Activated T-helper 1 cell treated with anti-CD3 and anti-CD28 coated beads, Interleukin-12 subunit alpha, Interleukin-12 subunit beta, Interleukin-2, Interleukin-4 antibody, amounts not matched to agents 30 ng/mL and 10 ng/mL and 1 ng/mL, durations not matched to agents 14 hours and 24 hours and 36 hours (primary cell): ENCODE measurements around the gene MYT1. TPM values are rescaled to one million over a fixed set of nuclear protein-coding genes. Genes with fewer than 3 reads are reported as not detected.
"Not testable (repeated sequence)": the region's sequence is repeated elsewhere in the genome, so short reads cannot be mapped to it uniquely, and the experiment has no call there.

Source experiments
- DNase-seq: peaks from one replicate; pipeline ENCODE4 v3.0.0; 2021; ENCODE audit warnings: low spot score
- H3K27ac Mint-ChIP-seq: one replicate; pipeline ENCODE4 v1.8.0; 2021; ENCODE audit warnings: mild to moderate bottlenecking, mixed read lengths
- H3K27me3 Mint-ChIP-seq: one replicate; pipeline ENCODE4 v1.8.0; 2022; ENCODE audit warnings: mild to moderate bottlenecking, moderate library complexity, mixed read lengths; ENCODE audit not compliant: insufficient read depth
- H3K36me3 Mint-ChIP-seq: one replicate; pipeline ENCODE4 v1.8.0; 2021; ENCODE audit warnings: low read depth, mixed read lengths
- H3K4me1 Mint-ChIP-seq: one replicate; pipeline ENCODE4 v1.8.0; 2021; ENCODE audit warnings: low read depth, mixed read lengths
- H3K4me3 Mint-ChIP-seq: one replicate; pipeline ENCODE4 v1.8.0; 2021; ENCODE audit warnings: mild to moderate bottlenecking, moderate library complexity, mixed read lengths
- H3K9me3 Mint-ChIP-seq: one replicate; pipeline ENCODE4 v1.8.0; 2021; ENCODE audit warnings: mixed read lengths
- intact Hi-C: fragments of 100-400 bp; cut with micrococcal nuclease; formaldehyde crosslinking; loops from one replicate; pipeline ENCODE4 v1.15.1; 2024
- total RNA-seq: library from RNA; stranded (reverse); gene quantifications from 2 replicates; pipeline ENCODE4 v1.2.3, GENCODE V29; 2022

MYT1 gene
- total RNA-seq, 1 donor from 2014 or later, result not detected

- intact Hi-C loops, result no loop called here
- Mint-ChIP-seq H3K36me3 (no peaks in the 10 kb centered on the region), H3K27me3 (no peaks in the 10 kb centered on the region), H3K27ac (no peak overlapping the region), H3K4me1 (no peaks in the 10 kb centered on the region), H3K4me3 (no peak overlapping the region), H3K9me3 (no peaks in the 10 kb centered on the region)
- no peak for DNase-seq
Measured at GRCh38 chr20:64226686-64227580, 62.7 kb downstream of the MYT1 start.

- Mint-ChIP-seq H3K36me3 (no peaks in the 10 kb centered on the region), H3K4me3 (no peak overlapping the region)
- intact Hi-C loops, result no loop called here
Measured at GRCh38 chr20:64228086-64228653, 63.9 kb downstream of the MYT1 start.

GRCh38 chr20:64228751-64229506, 64.7 kb downstream of the MYT1 start:
- peaks cover 5% of the 10 kb centered on the region for H3K4me1 Mint-ChIP-seq
- intact Hi-C loops, result no loop called here
- H3K4me3 Mint-ChIP-seq, result no peak overlapping the region
- no peak overlapping the region for H3K27ac Mint-ChIP-seq
- H3K36me3 Mint-ChIP-seq, result no peaks in the 10 kb centered on the region
- no peaks in the 10 kb centered on the region for H3K9me3 Mint-ChIP-seq
- H3K27me3 Mint-ChIP-seq, result no peaks in the 10 kb centered on the region
- DNase-seq, result no peak

More at GRCh38 chr20:64228086-64228653, 63.9 kb downstream of the MYT1 start:
- no peak overlapping the region for H3K27ac Mint-ChIP-seq
- DNase-seq, result no peak
- no peaks in the 10 kb centered on the region for H3K4me1 Mint-ChIP-seq
- no peaks in the 10 kb centered on the region for H3K9me3 Mint-ChIP-seq
- H3K27me3 Mint-ChIP-seq, result no peaks in the 10 kb centered on the region

- no peaks in the 10 kb centered on the region for H3K9me3 Mint-ChIP-seq
- H3K27me3 Mint-ChIP-seq, result no peaks in the 10 kb centered on the region
- peaks cover 5% of the 10 kb centered on the region for H3K4me1 Mint-ChIP-seq
- no peaks in the 10 kb centered on the region for H3K36me3 Mint-ChIP-seq
- no peak overlapping the region for H3K4me3 Mint-ChIP-seq
- no peak for DNase-seq
- H3K27ac Mint-ChIP-seq, result no peak overlapping the region
- intact Hi-C loops, result no loop called here
Measured at GRCh38 chr20:64229507-64230061, 65.3 kb downstream of the MYT1 start.

- intact Hi-C loops, result no loop called here
- peaks cover 5% of the 10 kb centered on the region for H3K4me1 Mint-ChIP-seq
- H3K27me3 Mint-ChIP-seq, result no peaks in the 10 kb centered on the region
- no peaks in the 10 kb centered on the region for H3K36me3 Mint-ChIP-seq
- DNase-seq, result no peak
- H3K4me3 Mint-ChIP-seq, result no peak overlapping the region
- H3K27ac Mint-ChIP-seq, result no peak overlapping the region
- no peaks in the 10 kb centered on the region for H3K9me3 Mint-ChIP-seq
Measured at GRCh38 chr20:64230461-64231145, 66.4 kb downstream of the MYT1 start.

- Mint-ChIP-seq H3K27me3 (no peaks in the 10 kb centered on the region), H3K4me3 (no peak overlapping the region), H3K9me3 (no peaks in the 10 kb centered on the region), H3K27ac (no peak overlapping the region), H3K36me3 (no peaks in the 10 kb centered on the region), H3K4me1 (peaks cover 5% of the 10 kb centered on the region)
- no peak for DNase-seq
- intact Hi-C loops, result no loop called here
Measured at GRCh38 chr20:64231621-64232550, 67.6 kb downstream of the MYT1 start.

GRCh38 chr20:64232794-64233193, 68.5 kb downstream of the MYT1 start:
- H3K36me3 Mint-ChIP-seq, result no peaks in the 10 kb centered on the region
- DNase-seq, result no peak
- H3K4me3 Mint-ChIP-seq, result no peak overlapping the region
- H3K27me3 Mint-ChIP-seq, result no peaks in the 10 kb centered on the region
- H3K9me3 Mint-ChIP-seq, result no peaks in the 10 kb centered on the region
- H3K4me1 Mint-ChIP-seq, result peaks cover 5% of the 10 kb centered on the region
- no peak overlapping the region for H3K27ac Mint-ChIP-seq
- intact Hi-C loops, result no loop called here

GRCh38 chr20:64233725-64234124, 69.5 kb downstream of the MYT1 start:
- H3K27ac Mint-ChIP-seq, result no peak overlapping the region
- no peak for DNase-seq
- no peaks in the 10 kb centered on the region for H3K27me3 Mint-ChIP-seq
- no peaks in the 10 kb centered on the region for H3K36me3 Mint-ChIP-seq
- H3K9me3 Mint-ChIP-seq, result no peaks in the 10 kb centered on the region
- intact Hi-C loops, result no loop called here
- peaks cover 5% of the 10 kb centered on the region for H3K4me1 Mint-ChIP-seq
- H3K4me3 Mint-ChIP-seq, result no peak overlapping the region

- no peaks in the 10 kb centered on the region for H3K36me3 Mint-ChIP-seq
- H3K9me3 Mint-ChIP-seq, result no peaks in the 10 kb centered on the region
- no peaks in the 10 kb centered on the region for H3K27me3 Mint-ChIP-seq
- H3K4me3 Mint-ChIP-seq, result no peak overlapping the region
- intact Hi-C loops, result no loop called here
- H3K27ac Mint-ChIP-seq, result no peak overlapping the region
- DNase-seq, result no peak
- H3K4me1 Mint-ChIP-seq, result peaks cover 5% of the 10 kb centered on the region
Measured at GRCh38 chr20:64234291-64234791, 70.1 kb downstream of the MYT1 start.

GRCh38 chr20:64234921-64235565, 70.8 kb downstream of the MYT1 start:
- DNase-seq, H3K4me1 Mint-ChIP-seq, intact Hi-C loops, H3K27me3 Mint-ChIP-seq, H3K27ac Mint-ChIP-seq, H3K9me3 Mint-ChIP-seq, H3K4me3 Mint-ChIP-seq, H3K36me3 Mint-ChIP-seq: not testable (repeated sequence)
